Stomach (tissue), 9 donors: ENCODE data around the gene SCP2. TPM values are rescaled to one million over a fixed set of nuclear protein-coding genes. Genes with fewer than 3 reads are reported as not detected.
A peak's percentile ranks its signal among the peaks of the same experiment; 100 is the strongest.

ENCODE experiments used
- DNase-seq, 2 donors: peaks; one replicate each; pipeline versions ENCODE4 v3.0.0 to v3.0.0-alpha.2; 2013 to 2019
- H3K27ac ChIP-seq, 5 donors: fragments of 200-600 bp in 4 of 5; sonication (generic) in 4 of 5; one replicate each; pipeline ENCODE4 v1.5.1; 2013 to 2019; ENCODE audit warnings: mild to moderate bottlenecking in 1 of 5, moderate library complexity in 1 of 5
- H3K27me3 ChIP-seq, 3 donors: fragments of 200-600 bp; sonication (generic); one replicate each; pipeline ENCODE4 v1.5.1; 2017 to 2019; ENCODE audit warnings: mixed run types in 1 of 3
- H3K36me3 ChIP-seq, 4 donors: fragments of 200-600 bp; sonication (generic); 1 replicate in 3 of 4; 2 replicates in 1 of 4; pipeline ENCODE4 v1.5.1; 2016 to 2019
- H3K4me1 ChIP-seq, 4 donors: fragments of 200-600 bp; sonication (generic); one replicate each; pipeline ENCODE4 v1.5.1; 2016 to 2019
- H3K4me3 ChIP-seq, 4 donors: fragments of 200-600 bp; sonication (generic) in 3 of 4; one replicate each; pipeline ENCODE4 v1.5.1; 2016 to 2019; ENCODE audit warnings: mild to moderate bottlenecking in 1 of 4
- H3K9me3 ChIP-seq, 4 donors: fragments of 200-600 bp; sonication (generic); one replicate each; pipeline ENCODE4 v1.5.1; 2016 to 2019
- CTCF ChIP-seq, 7 experiments: fragments of 450-650 bp in 4 of 7; fragments of 200-600 bp in 3 of 7; sonication (generic) in 3 of 7; IDR thresholded peaks; one replicate each; pipeline ENCODE4 v1.5.1; 2016 to 2019; ENCODE audit warnings: antibody characterized with exemption in 7 of 7, control low read depth in 2 of 7, mild to moderate bottlenecking in 1 of 7
- EP300 ChIP-seq: sonication (generic); formaldehyde crosslinking; IDR thresholded peaks from one replicate; pipeline ENCODE4 v1.6.1; 2017; ENCODE audit warnings: antibody characterized with exemption
- POLR2A ChIP-seq, 4 donors: fragments of 450-650 bp; IDR thresholded peaks; one replicate each; pipeline ENCODE4 v1.6.1; 2016; ENCODE audit warnings: antibody characterized with exemption in 4 of 4, control low read depth in 2 of 4, mild to moderate bottlenecking in 1 of 4, moderate library complexity in 1 of 4
- POLR2AphosphoS5 ChIP-seq, 3 donors: sonication (generic); formaldehyde crosslinking; IDR thresholded peaks; one replicate each; pipeline ENCODE4 v1.6.1; 2016; ENCODE audit warnings: antibody characterized with exemption in 3 of 3
- WGBS, 5 donors: extraction: QIAGEN DNeasy Blood & Tissue Kit in 3 of 5; methylation state at CpG; one replicate each; pipeline versions ENCODE4 v1.1.5 to v1.1.7; 2013 to 2018; 5-methylcytosine and 5-hydroxymethylcytosine counted together
- intact Hi-C: fragments of 100-400 bp; cut with DNase I; formaldehyde crosslinking; loops from one replicate; pipeline ENCODE4 v1.15.1; 2023; ENCODE audit warnings: low total_unique reads
- polyA plus RNA-seq, 3 donors: library from polyadenylated mRNA; stranded (reverse); fragments of 200-250 nt; gene quantifications; one replicate each; pipeline ENCODE4 v1.2.3, GENCODE V29; 2013
- total RNA-seq, 5 donors: library from RNA; depleted of rRNA; stranded (reverse); fragments of >200 nt; gene quantifications; one replicate each; pipeline versions ENCODE4 v1.1.0 to v1.2.3, GENCODE V29; 2014 to 2016
- donor health status: healthy with polysubstance abuse.
- donor health status: Bipolar disorder and iron deficiency.
- donor health status: healthy.

Gene SCP2
- total and polyA plus RNA-seq, 8 donors: 45.1 to 347 (median 97.0) TPM

GRCh38 chr1:52928015-52928404 lies 934 bp downstream of the SCP2 start:
- peak overlapping the region; percentile 67 to 85 (median 83) for H3K27ac ChIP-seq
- H3K27me3 ChIP-seq: no peaks in the 10 kb centered on the region
- peak overlapping the region; percentile 57 to 85 (median 70) for H3K4me3 ChIP-seq
- WGBS, 5 donors: 17 to 24% (median 19%) methylated on average over 15 of the region's 15 CpGs
- intact Hi-C loops: no loop called here
- H3K9me3 ChIP-seq: no peaks in the 10 kb centered on the region
- no peaks in the 10 kb centered on the region for H3K36me3 ChIP-seq
- TF ChIP-seq POLR2A (IDR thresholded peaks at IDR 0.05) (no peak), CTCF (IDR thresholded peaks at IDR 0.05) (no peak), POLR2AphosphoS5 (IDR thresholded peaks at IDR 0.05) (no peak), EP300 (no peak)
- peaks cover 12 to 58% (median 33%) of the 10 kb centered on the region in 4 donors for H3K4me1 ChIP-seq
- DNase-seq: no peak

DNA sequence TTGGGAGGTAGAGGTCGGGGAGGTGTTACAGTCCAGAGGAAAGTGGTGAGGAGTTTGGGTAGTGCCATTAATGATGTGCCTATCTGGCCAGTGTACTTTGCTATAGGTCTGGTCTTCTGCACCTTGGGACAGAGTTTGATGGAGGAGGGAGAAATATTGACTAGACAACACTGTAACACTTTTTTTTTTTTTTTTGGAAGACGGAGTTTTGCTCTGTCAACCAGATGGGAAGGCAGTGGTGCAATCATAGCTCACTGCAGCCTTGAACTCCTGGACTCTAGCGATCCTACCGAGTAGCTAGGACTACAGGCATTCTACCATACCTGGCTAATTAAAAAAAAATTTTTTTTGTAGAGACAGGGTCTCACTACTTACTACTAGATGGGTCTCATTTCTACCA lies 1.9 kb downstream of the SCP2 start:
- WGBS, 5 donors: 89 to 99% (median 97%) methylated on average over 4 of the region's 4 CpGs
- no peak overlapping the region for H3K27ac ChIP-seq
- H3K27me3 ChIP-seq: no peaks in the 10 kb centered on the region
- no peaks in the 10 kb centered on the region for H3K36me3 ChIP-seq
- H3K4me3 ChIP-seq: no peak overlapping the region
- H3K4me1 ChIP-seq: peaks cover 12 to 58% (median 33%) of the 10 kb centered on the region in 4 donors
- TF ChIP-seq POLR2AphosphoS5 (IDR thresholded peaks at IDR 0.05) (no peak), CTCF (IDR thresholded peaks at IDR 0.05) (no peak), POLR2A (IDR thresholded peaks at IDR 0.05) (no peak), EP300 (no peak)
- no peak for DNase-seq
- intact Hi-C loops: no loop called here
- no peaks in the 10 kb centered on the region for H3K9me3 ChIP-seq

GRCh38 chr1:52937433-52938182 lies 10.5 kb downstream of the SCP2 start:
- Histone ChIP-seq H3K27me3 (no peaks in the 10 kb centered on the region), H3K4me1 (peaks cover 0 to 9% (median 8%) of the 10 kb centered on the region in 4 donors), H3K27ac (no peak overlapping the region), H3K36me3 (peaks cover 0 to 8% (median 4%) of the 10 kb centered on the region in 4 donors), H3K4me3 (no peak overlapping the region), H3K9me3 (no peaks in the 10 kb centered on the region)
- intact Hi-C loops: no loop called here
- WGBS, 5 donors: 82 to 92% (median 91%) methylated on average over 3 of the region's 3 CpGs
- TF ChIP-seq POLR2AphosphoS5 (IDR thresholded peaks at IDR 0.05) (no peak), POLR2A (IDR thresholded peaks at IDR 0.05) (no peak), EP300 (no peak), CTCF (IDR thresholded peaks at IDR 0.05) (no peak)
- DNase-seq: no peak

GRCh38 chr1:52938183-52938451 lies 11.0 kb downstream of the SCP2 start:
- no peak for TF ChIP-seq EP300
- no peak for TF ChIP-seq POLR2A (IDR thresholded peaks at IDR 0.05)
- no peak for TF ChIP-seq CTCF (IDR thresholded peaks at IDR 0.05)
- TF ChIP-seq POLR2AphosphoS5 (IDR thresholded peaks at IDR 0.05): no peak
- no peak overlapping the region for H3K27ac ChIP-seq
- intact Hi-C loops: no loop called here
- H3K27me3 ChIP-seq: no peaks in the 10 kb centered on the region
- DNase-seq: no peak
- WGBS, 5 donors: 93 to 100% (median 97%) methylated on average over 1 of the region's 1 CpG
- H3K36me3 ChIP-seq: peaks cover 0 to 8% (median 5%) of the 10 kb centered on the region in 4 donors
- H3K4me1 ChIP-seq: peaks cover 0 to 9% (median 8%) of the 10 kb centered on the region in 4 donors
- H3K9me3 ChIP-seq: no peaks in the 10 kb centered on the region
- no peak overlapping the region for H3K4me3 ChIP-seq
